VCaP (cell line): Measurements from ENCODE around the gene PASK.

Experiments
- H3K27ac ChIP-seq: fragments of 450-650 bp; 2 replicates; pipeline ENCODE4 v1.5.1; 2017
- TF ChIP-seq, protein P1 (sequence below): fragments of 450-650 bp; conservative IDR thresholded peaks from 2 replicates; pipeline ENCODE4 v1.5.1; 2017; ENCODE audit warnings: mild to moderate bottlenecking, moderate library complexity

PASK gene

GRCh38 chr2:241178961-241179360, 29.7 kb upstream of the PASK start:
- TF ChIP-seq, protein P1, sequence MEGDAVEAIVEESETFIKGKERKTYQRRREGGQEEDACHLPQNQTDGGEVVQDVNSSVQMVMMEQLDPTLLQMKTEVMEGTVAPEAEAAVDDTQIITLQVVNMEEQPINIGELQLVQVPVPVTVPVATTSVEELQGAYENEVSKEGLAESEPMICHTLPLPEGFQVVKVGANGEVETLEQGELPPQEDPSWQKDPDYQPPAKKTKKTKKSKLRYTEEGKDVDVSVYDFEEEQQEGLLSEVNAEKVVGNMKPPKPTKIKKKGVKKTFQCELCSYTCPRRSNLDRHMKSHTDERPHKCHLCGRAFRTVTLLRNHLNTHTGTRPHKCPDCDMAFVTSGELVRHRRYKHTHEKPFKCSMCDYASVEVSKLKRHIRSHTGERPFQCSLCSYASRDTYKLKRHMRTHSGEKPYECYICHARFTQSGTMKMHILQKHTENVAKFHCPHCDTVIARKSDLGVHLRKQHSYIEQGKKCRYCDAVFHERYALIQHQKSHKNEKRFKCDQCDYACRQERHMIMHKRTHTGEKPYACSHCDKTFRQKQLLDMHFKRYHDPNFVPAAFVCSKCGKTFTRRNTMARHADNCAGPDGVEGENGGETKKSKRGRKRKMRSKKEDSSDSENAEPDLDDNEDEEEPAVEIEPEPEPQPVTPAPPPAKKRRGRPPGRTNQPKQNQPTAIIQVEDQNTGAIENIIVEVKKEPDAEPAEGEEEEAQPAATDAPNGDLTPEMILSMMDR = no peak

DNA sequence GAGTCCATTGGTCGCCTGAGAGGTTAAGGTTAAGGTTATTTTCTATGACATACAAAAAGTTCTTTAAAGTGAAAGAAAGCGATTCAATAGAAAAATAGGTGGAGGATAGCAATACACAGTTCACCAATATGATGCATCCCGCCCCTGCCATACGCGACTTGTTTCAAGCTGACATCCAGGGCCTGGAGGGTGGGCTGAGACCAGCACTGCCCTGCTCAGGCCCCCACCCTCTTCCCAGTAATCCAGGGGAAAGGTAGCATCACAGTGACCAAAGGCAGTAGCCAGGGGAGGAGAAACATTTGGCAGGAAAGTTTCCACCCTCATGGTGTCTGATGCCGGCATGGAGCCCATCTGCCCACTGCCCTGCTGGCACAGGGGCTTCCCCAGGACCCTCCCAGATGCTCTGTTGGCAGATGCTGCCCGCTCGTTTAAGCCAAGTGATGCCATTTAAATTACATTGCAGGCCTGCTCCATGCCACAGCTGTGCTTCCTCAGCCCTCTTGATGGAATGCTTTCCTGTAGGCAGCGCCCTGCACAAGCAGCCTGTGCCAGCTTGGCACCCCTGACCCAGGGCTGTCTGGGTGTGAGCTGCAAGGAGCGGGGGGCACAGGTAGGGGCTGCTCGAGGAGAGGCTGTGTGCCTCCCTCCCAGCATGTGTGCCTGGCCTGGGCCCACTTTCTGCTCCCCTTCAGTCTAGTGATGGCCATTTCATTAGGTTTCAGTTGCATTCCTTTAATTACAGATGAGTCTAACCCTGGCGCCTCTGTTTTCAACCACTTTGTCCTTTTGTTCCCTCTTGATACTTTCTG, 28.5 kb upstream of the PASK start:
- H3K27ac ChIP-seq = no peak overlapping the region
- TF ChIP-seq, protein P1 = no peak

More at GRCh38 chr2:241178961-241179360, 29.7 kb upstream of the PASK start:
- no peak overlapping the region for H3K27ac ChIP-seq

GRCh38 chr2:241173557-241173956, 24.3 kb upstream of the PASK start:
- H3K27ac ChIP-seq = peak overlapping the region; percentile 79
- TF ChIP-seq, protein P1 = no peak

- TF ChIP-seq, protein P1 = no peak
- H3K27ac ChIP-seq = no peak overlapping the region
Measured at GRCh38 chr2:241168366-241168765, 19.1 kb upstream of the PASK start.

DNA sequence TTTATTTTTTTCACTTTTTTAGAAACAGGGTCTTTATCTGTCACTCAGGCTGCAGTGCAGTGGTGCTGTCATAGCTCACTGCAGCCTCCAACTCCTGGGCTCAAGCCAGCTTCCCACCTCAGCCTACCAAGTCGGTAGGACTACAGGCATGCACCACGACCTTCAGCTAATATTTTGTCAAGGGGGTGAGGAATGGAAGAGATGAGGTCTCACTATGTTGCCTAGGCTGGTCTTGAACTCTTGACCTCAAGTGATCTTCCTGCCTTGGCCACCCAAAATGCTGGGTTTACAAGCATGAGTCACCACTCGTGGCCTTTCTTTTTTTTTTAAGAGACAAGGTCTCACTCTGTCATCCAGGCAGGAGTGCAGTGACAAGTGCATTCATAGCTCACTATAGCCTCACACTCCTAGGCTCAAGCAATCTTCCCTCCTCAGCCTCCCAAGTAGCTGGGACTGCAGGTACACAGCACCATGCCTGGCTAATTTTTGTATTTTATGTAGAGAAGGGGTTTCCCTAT, 14.4 kb upstream of the PASK start:
- TF ChIP-seq, protein P1 = no peak
- no peak overlapping the region for H3K27ac ChIP-seq

DNA sequence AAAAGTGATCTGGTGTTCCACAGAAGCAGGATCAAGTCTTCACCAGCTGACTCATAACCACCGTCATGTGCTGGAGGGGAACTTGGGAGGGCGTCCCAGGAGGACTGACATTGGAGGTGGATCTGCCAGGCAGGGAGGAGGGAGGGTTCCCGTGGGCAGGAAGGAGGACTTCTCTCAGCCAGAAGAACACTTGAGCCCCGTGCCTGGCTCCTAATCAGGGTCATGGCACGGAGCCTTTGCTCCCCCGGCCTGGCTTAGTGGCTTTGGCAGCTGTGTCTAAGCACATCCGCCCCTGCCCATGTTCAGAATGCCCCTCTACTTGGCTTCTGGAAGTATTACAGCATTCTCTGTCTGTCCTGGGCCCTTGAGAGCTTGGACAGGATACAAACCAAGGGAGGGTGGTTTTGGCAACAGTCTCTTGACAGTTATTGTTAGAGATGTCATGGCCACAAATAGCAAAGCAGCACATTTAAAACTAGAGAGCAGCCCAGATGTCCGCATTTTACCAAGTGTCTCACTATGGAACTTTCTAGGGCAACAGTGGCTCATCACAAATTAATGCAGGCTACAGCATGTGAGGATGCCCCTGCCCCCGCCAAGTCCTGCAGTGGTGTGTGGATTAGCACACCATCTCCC, 12.5 kb upstream of the PASK start:
- no peak overlapping the region for H3K27ac ChIP-seq
- TF ChIP-seq, protein P1 = no peak

DNA sequence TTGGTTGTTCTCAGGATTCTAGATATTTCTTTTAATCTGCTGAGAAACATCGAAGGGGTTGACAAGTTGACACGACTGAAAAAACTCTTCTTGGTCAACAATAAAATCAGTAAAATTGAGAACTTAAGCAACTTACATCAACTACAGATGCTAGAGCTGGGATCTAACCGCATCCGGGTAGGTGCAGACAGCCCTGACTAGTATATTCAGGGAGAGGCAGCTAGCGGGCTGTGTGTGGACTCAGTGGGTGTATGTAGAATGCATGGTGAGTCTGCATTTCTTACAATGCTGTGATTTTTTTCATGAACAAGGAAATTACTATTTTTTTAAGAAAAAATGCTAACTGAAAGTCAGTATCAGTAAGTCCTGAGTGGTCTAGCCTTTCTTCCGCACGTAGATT, 11.0 kb upstream of the PASK start:
- H3K27ac ChIP-seq = no peak overlapping the region
- TF ChIP-seq, protein P1 = no peak
